Epithelial cell of esophagus (primary cell): ENCODE measurements around the gene BOK.

ENCODE experiments used
- DNase-seq: peaks from one replicate; pipeline ENCODE4 v3.0.0; 2010; ENCODE audit warnings: low read depth
- H3K4me3 ChIP-seq: 2 replicates; pipeline ENCODE4 v1.5.1; 2011; ENCODE audit warnings: mild to moderate bottlenecking, low read length, control low read depth
- CTCF ChIP-seq: IDR thresholded peaks from 2 replicates; pipeline ENCODE4 v1.5.1; 2011; ENCODE audit warnings: low read depth, mild to moderate bottlenecking, low read length, control low read depth, inconsistent platforms; ENCODE audit not compliant: insufficient read depth; ENCODE audit errors: missing control alignments

The BOK gene

GRCh38 chr2:241607162-241607885 is 48.8 kb downstream of the BOK start:
- DNase-seq, result no peak
- no peak overlapping the region for H3K4me3 ChIP-seq
- TF ChIP-seq CTCF, result no peak

GRCh38 chr2:241608881-241609280 is 50.3 kb downstream of the BOK start:
- no peak for TF ChIP-seq CTCF
- DNase-seq, result no peak
- no peak overlapping the region for H3K4me3 ChIP-seq

GRCh38 chr2:241609859-241610793 is 51.6 kb downstream of the BOK start:
- H3K4me3 ChIP-seq, result peak overlapping the region; percentile 46
- TF ChIP-seq CTCF, result peak; percentile 12
- peak; percentile 91 for DNase-seq

- no peak overlapping the region for H3K4me3 ChIP-seq
- DNase-seq, result no peak
Observed at GRCh38 chr2:241611062-241611461, 52.5 kb downstream of the BOK start.

GRCh38 chr2:241612156-241613016 is 53.8 kb downstream of the BOK start:
- no peak for TF ChIP-seq CTCF
- no peak overlapping the region for H3K4me3 ChIP-seq
- DNase-seq, result no peak

More at GRCh38 chr2:241611062-241611461, 52.5 kb downstream of the BOK start:
- no peak for TF ChIP-seq CTCF

GRCh38 chr2:241613017-241613780 is 54.7 kb downstream of the BOK start:
- no peak overlapping the region for H3K4me3 ChIP-seq
- DNase-seq, result no peak
- TF ChIP-seq CTCF, result no peak
